GM12801 (cell line): ENCODE data around the gene THSD7B.

Source experiments
- CTCF ChIP-seq: IDR thresholded peaks from one replicate; pipeline ENCODE4 v1.5.1; 2011; ENCODE audit warnings: control low read depth; ENCODE audit not compliant: insufficient read length; ENCODE audit errors: extremely low read depth

Gene THSD7B

DNA sequence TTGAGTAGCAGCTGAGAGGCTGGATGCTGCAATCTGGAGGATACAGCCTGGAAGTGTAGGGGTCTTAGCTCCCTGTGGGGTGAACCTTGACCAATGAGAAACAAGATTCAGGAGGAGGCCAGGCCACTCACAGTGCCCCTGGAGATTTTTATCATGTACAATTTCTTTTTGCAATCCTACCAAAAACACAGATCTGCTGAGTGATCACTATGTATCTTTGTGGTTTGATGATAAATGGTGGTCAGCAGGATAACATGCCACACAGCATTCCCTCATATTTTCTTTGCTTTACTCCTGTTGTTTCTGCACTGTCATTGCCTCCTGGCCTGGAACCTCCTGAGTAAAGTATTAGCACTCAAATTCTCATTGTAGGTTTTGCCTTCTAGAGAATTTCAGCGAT is 357.9 kb downstream of the THSD7B start:
- no peak for TF ChIP-seq CTCF

DNA sequence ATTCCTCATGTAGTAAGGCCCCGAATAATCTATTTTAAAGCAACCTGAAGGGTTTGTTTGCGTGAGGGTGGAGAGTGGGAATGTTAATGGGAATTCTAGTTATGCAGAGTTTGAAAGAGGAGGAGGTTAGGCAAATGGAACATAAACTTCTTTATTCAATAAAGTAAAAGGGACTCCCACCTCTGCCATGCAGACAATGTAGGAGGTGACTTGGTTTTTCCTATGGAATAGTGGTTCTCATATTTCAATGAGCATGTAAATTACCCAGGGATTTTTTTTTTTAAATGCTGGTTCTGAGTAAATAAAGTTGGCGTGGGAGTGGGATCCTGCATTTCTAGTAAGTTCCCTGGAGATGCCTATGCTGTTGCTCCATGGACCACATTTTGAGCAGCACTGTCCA is 367.9 kb downstream of the THSD7B start:
- no peak for TF ChIP-seq CTCF

GRCh38 chr2:137138263-137138662 is 372.9 kb downstream of the THSD7B start:
- no peak for TF ChIP-seq CTCF

DNA sequence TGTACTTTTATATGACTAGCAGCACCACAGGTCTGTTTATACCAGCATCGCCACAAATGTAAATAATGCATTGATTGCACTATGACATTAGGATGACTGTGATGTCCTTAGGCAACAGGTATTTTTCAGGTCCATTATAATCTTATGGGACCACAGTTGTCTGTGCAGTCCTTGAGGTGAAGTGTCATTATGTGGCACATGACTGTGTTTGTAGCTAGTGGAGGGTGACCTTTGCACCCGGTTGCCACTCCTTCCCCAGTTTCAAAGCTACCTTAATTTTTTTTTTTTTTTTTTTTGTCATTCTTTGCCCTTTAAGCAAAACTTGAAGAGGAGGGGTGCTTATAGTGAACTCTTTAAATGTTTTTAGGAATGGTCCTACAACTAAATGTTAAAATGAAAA is 386.4 kb downstream of the THSD7B start:
- no peak for TF ChIP-seq CTCF

DNA sequence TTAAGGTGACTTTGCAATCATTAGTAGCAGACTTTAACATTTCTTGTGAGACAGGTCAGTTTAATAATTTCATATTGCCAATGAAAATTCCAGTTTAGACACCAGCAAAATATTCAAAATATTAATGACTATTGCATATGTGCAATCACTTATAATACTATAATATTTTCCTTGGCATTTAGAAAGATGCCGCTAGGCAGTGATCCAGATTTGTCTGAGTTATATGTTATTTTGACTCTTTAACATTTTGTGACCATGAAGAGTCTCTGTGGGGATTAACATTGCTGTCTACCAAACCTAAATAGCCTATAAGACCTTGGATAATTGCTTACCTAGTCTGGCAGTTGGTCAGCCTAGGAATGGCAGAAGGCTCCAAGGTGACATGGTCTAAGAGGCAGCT is 389.6 kb downstream of the THSD7B start:
- no peak for TF ChIP-seq CTCF

GRCh38 chr2:137155356-137156104 is 390.2 kb downstream of the THSD7B start:
- TF ChIP-seq CTCF, result no peak

GRCh38 chr2:137156221-137156844 is 391.0 kb downstream of the THSD7B start:
- TF ChIP-seq CTCF, result no peak
